ENCODE results near the gene C13orf46. TPM values are rescaled to one million over a fixed set of nuclear protein-coding genes. Genes with fewer than 3 reads are reported as not detected.
"Not testable (repeated sequence)": the region's sequence is repeated elsewhere in the genome, so short reads cannot be mapped to it uniquely, and the experiment has no call there.

The C13orf46 gene
- polyA plus RNA-seq, 1 experiment = 0.35 TPM

DNA sequence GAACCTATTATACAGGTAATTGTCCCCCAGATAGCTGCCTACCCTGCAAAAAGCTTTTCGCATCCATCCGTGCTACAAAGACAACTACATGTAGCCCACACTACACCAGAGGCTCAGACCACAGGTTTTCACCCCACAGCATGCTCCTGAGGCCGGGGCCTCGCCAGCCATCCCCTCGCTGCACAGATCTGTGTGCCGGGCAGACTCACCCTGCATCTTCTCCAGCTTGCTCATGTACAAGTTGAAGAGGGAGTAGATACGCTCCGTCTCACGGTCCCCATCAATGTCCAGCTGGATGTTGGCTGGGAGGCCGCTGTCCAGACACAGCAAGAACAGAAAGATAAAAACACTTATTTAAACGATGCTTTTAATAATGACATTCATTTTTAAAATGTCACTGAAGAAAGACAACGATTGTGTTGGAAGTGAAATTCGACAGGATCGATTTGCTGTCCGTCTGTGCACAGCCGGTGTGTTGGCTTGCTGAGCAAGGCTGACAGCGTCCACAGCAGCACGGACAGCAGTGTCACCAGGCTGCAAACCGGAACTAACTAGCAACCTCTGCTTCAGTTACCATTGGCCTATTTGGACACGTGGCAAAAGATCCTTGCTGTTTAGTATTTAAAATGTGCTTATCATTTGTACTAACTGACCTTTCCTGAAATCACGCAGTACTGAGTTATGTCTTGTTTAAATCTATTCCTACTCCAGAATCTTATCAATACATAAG is 18.6 kb upstream of the C13orf46 start:
- Histone ChIP-seq H3K9me3 (ENCODE audit: control insufficient read depth, insufficient read depth, low read length) (peaks cover 2% of the 10 kb centered on the region; the same call in 1 of the 2 replicates), H3K27me3 (ENCODE audit: control insufficient read depth, insufficient read depth, low read length) (no peaks in the 10 kb centered on the region), H3K27ac (ENCODE audit: low read depth, low read length) (no peak overlapping the region), H3K4me3 (ENCODE audit: low read depth, low read length) (no peak overlapping the region)
- CTCF ChIA-PET = no interaction called here
- no peak for DNase-seq (ENCODE audit: low read depth, low spot score)
- TF ChIP-seq CTCF (IDR thresholded peaks at IDR 0.05; ENCODE audit: low read depth, low read length) = no peak
- POLR2A ChIA-PET = no interaction called here

DNA sequence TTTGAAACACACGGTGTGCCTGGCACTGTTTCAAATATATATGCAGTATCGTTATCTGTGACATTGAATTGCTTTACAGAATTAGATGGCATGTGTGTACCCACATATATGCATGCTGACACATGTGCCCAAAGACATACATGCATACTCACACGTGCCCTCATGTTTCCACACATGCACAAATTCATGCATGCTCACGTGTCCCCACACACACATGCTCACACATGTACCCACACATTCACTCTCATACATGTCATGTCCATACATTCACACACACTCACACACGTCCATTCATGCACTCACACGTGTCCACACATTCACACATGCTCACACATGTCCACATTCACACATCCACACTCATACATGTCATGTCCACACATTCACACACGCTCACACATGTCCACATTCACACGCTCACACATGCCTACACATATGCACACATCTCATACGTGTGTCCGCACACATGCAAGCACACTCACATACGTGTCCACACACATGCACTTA is 17.9 kb upstream of the C13orf46 start:
- H3K27me3 ChIP-seq (ENCODE audit: control insufficient read depth, insufficient read depth, low read length) = no peaks in the 10 kb centered on the region
- H3K4me3 ChIP-seq (ENCODE audit: low read depth, low read length) = no peak overlapping the region
- no peak for TF ChIP-seq CTCF (IDR thresholded peaks at IDR 0.05; ENCODE audit: low read depth, low read length)
- no peak overlapping the region for H3K27ac ChIP-seq (ENCODE audit: low read depth, low read length)
- POLR2A ChIA-PET = no interaction called here
- peaks cover 2% of the 10 kb centered on the region; the same call in 1 of the 2 replicates for H3K9me3 ChIP-seq (ENCODE audit: control insufficient read depth, insufficient read depth, low read length)
- DNase-seq (ENCODE audit: low read depth, low spot score) = no peak
- CTCF ChIA-PET = no interaction called here

DNA sequence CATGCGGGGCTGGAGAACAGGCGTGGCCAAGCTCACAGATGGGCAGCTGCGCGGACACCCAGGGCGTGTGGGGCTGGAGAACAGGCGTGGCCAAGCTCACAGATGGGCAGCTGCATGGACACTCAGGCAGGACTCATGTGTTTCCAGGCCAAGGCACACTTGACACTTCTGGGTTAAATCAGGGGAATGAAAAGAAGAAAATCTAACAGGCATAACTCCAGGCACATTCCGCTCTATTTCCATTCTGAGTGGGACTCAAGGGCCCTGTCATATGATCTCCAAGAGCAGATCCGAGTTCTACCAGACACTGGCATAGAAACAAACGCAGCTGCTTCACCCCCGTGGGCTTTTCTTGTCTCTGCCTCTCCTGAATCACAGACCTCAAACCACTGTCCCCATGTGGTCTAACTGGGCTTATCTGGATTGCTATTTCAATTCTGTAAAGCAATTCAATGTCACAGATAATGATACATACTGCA is 17.4 kb upstream of the C13orf46 start:
- ChIA-PET POLR2A (no interaction called here), CTCF (no interaction called here)
- Histone ChIP-seq H3K9me3 (ENCODE audit: control insufficient read depth, insufficient read depth, low read length) (peaks cover 2% of the 10 kb centered on the region; the same call in 1 of the 2 replicates), H3K27ac (ENCODE audit: low read depth, low read length) (no peak overlapping the region), H3K4me3 (ENCODE audit: low read depth, low read length) (no peak overlapping the region), H3K27me3 (ENCODE audit: control insufficient read depth, insufficient read depth, low read length) (no peaks in the 10 kb centered on the region)
- no peak for DNase-seq (ENCODE audit: low read depth, low spot score)
- TF ChIP-seq CTCF (IDR thresholded peaks at IDR 0.05; ENCODE audit: low read depth, low read length) = no peak

- Histone ChIP-seq H3K4me3 (ENCODE audit: low read depth, low read length) (no peak overlapping the region), H3K27ac (ENCODE audit: low read depth, low read length) (no peak overlapping the region), H3K27me3 (ENCODE audit: control insufficient read depth, insufficient read depth, low read length) (no peaks in the 10 kb centered on the region), H3K9me3 (ENCODE audit: control insufficient read depth, insufficient read depth, low read length) (peaks cover 2% of the 10 kb centered on the region; the same call in 1 of the 2 replicates)
- ChIA-PET CTCF (no interaction called here), POLR2A (no interaction called here)
- no peak for TF ChIP-seq CTCF (IDR thresholded peaks at IDR 0.05; ENCODE audit: low read depth, low read length)
- DNase-seq (ENCODE audit: low read depth, low spot score) = no peak
Observed at GRCh38 chr13:113990321-113990837, 16.5 kb upstream of the C13orf46 start.

GRCh38 chr13:113989585-113990300 is 15.9 kb upstream of the C13orf46 start:
- ChIA-PET POLR2A (no interaction called here), CTCF (no interaction called here)
- no peak for DNase-seq (ENCODE audit: low read depth, low spot score)
- no peak for TF ChIP-seq CTCF (IDR thresholded peaks at IDR 0.05; ENCODE audit: low read depth, low read length)
- no peak overlapping the region for H3K4me3 ChIP-seq (ENCODE audit: low read depth, low read length)
- H3K27ac ChIP-seq (ENCODE audit: low read depth, low read length) = no peak overlapping the region
- no peaks in the 10 kb centered on the region for H3K27me3 ChIP-seq (ENCODE audit: control insufficient read depth, insufficient read depth, low read length)
- H3K9me3 ChIP-seq (ENCODE audit: control insufficient read depth, insufficient read depth, low read length) = peaks cover 2% of the 10 kb centered on the region; the same call in 1 of the 2 replicates

DNA sequence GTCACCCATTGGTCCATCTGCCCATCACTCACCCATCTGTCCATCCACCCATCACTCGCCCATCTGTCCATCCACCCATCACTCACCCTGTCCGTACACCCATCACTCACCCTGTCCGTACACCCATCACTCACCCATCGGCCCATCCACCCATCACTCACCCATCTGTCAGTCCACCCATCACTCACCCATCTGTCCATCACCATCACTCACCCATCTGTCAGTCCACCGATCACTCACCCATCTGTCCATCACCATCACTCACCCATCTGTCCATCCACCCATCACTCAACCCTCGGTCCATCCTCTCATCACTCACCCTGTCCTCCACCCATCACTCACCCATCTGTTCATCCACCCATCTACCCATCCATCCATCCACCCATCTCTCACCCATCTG is 15.0 kb upstream of the C13orf46 start:
- H3K9me3 ChIP-seq (ENCODE audit: control insufficient read depth, insufficient read depth, low read length); CTCF ChIA-PET; H3K27ac ChIP-seq (ENCODE audit: low read depth, low read length); H3K4me3 ChIP-seq (ENCODE audit: low read depth, low read length); H3K27me3 ChIP-seq (ENCODE audit: control insufficient read depth, insufficient read depth, low read length); POLR2A ChIA-PET; DNase-seq (ENCODE audit: low read depth, low spot score): not testable (repeated sequence)

All from AG04450 (cell line).